Endothelial cell of umbilical vein (primary cell): Measurements from ENCODE around the gene TTC34. TPM values are rescaled to one million over a fixed set of nuclear protein-coding genes. Genes with fewer than 3 reads are reported as not detected.

Source experiments
- BruUV-seq: library from RNA; stranded (reverse); fragments of 400-500 nt; replicated peaks from 2 replicates; lab custom pipeline; 2021; lab: Mats Ljungman, UMichigan
- CTCF ChIA-PET: fragments of 300-600, 350-600 bp; sonication (Branson Sonifier 250); formaldehyde crosslinking; loops from one replicate; lab custom pipeline; 2021; ENCODE audit warnings: antibody characterized with exemption, inconsistent platforms; lab: Charles Lee
- POLR2A ChIA-PET: fragments of 300-600, 350-600 bp; sonication (Branson Sonifier 250); formaldehyde crosslinking; loops from one replicate; lab custom pipeline; 2021; ENCODE audit warnings: antibody characterized with exemption, inconsistent platforms; lab: Charles Lee
- DNase-seq: peaks from one replicate; pipeline ENCODE4 v3.0.0-alpha.2; 2011; ENCODE audit warnings: low read depth, low spot score
- FAIRE-seq: peaks from 2 replicates; lab custom pipeline; 2011; peaks lifted over from hg19 to GRCh38; lab: Jason Lieb, UNC
- H2AFZ ChIP-seq: 2 replicates; pipeline ENCODE4 v1.6.0; 2012; ENCODE audit warnings: low read depth, low read length, control low read depth, inconsistent platforms
- H3K27ac ChIP-seq: 2 replicates; pipeline ENCODE4 v1.5.1; 2011; ENCODE audit warnings: low read depth, mild to moderate bottlenecking, control low read depth, low read length, moderate library complexity; ENCODE audit not compliant: insufficient read depth
- H3K27me3 ChIP-seq, 2 experiments: 2 replicates each; pipeline versions ENCODE4 v1.6.0 to v1.6.1; 2011; ENCODE audit warnings: low read length in 2 of 2, mixed read lengths in 1 of 2; ENCODE audit not compliant: control insufficient read depth in 2 of 2, insufficient read depth in 2 of 2
- H3K36me3 ChIP-seq, 2 experiments: 2 replicates in 1 of 2; 3 replicates in 1 of 2; pipeline ENCODE4 v1.5.1; 2011; ENCODE audit warnings: low read length in 2 of 2, mild to moderate bottlenecking in 1 of 2, moderate library complexity in 1 of 2; ENCODE audit not compliant: control insufficient read depth in 2 of 2, insufficient read depth in 2 of 2; ENCODE audit errors: extremely low read depth in 1 of 2
- H3K4me1 ChIP-seq: 3 replicates; pipeline ENCODE4 v1.5.1; 2011; ENCODE audit warnings: mild to moderate bottlenecking, low read length; ENCODE audit not compliant: control insufficient read depth, insufficient read depth; ENCODE audit errors: extremely low read depth
- H3K4me2 ChIP-seq: 2 replicates; pipeline ENCODE4 v1.6.1; 2011; ENCODE audit warnings: low read length, control low read depth, mixed read lengths; ENCODE audit not compliant: insufficient read depth
- H3K4me3 ChIP-seq, 3 experiments: fragments of 200-600 bp in 1 of 3; sonication (generic), shearing (Covaris generic) in 1 of 3; replicated peaks in 1 of 3; 2 replicates each; pipeline ENCODE4 v1.5.1; 2011 to 2016; ENCODE audit warnings: control low read depth in 3 of 3, low read length in 3 of 3, mild to moderate bottlenecking in 2 of 3, inconsistent platforms in 1 of 3, low read depth in 1 of 3, moderate library complexity in 1 of 3; ENCODE audit not compliant: insufficient read depth in 1 of 3
- H3K79me2 ChIP-seq: 2 replicates; pipeline ENCODE4 v1.6.0; 2012; ENCODE audit warnings: low read length, inconsistent platforms; ENCODE audit not compliant: control insufficient read depth, insufficient read depth
- H3K9ac ChIP-seq: replicated peaks from 2 replicates; pipeline ENCODE3; 2011; ENCODE audit warnings: low read length, control low read depth; ENCODE audit not compliant: insufficient read depth; ENCODE audit errors: extremely low read depth
- H3K9me1 ChIP-seq: replicated peaks from 3 replicates; pipeline ENCODE4 v1.6.0; 2011; ENCODE audit warnings: mild to moderate bottlenecking, low read length; ENCODE audit not compliant: control insufficient read depth, insufficient read depth; ENCODE audit errors: extremely low read depth
- H3K9me3 ChIP-seq: replicated peaks from 2 replicates; pipeline ENCODE4 v1.5.1; 2012; ENCODE audit warnings: low read length, inconsistent platforms; ENCODE audit not compliant: control insufficient read depth, insufficient read depth
- H4K20me1 ChIP-seq: replicated peaks from 2 replicates; pipeline ENCODE3; 2011; ENCODE audit warnings: mild to moderate bottlenecking, low read length; ENCODE audit not compliant: control insufficient read depth, insufficient read depth; ENCODE audit errors: extremely low read depth
- EZH2 ChIP-seq: IDR thresholded peaks from 2 replicates; pipeline ENCODE4 v1.6.1; 2012; ENCODE audit warnings: borderline replicate concordance, low read depth, mild to moderate bottlenecking, moderate library complexity, low read length, inconsistent platforms; ENCODE audit not compliant: severe bottlenecking
- FOS ChIP-seq: IDR thresholded peaks from 2 replicates; pipeline ENCODE4 v1.6.1; 2011; ENCODE audit warnings: mild to moderate bottlenecking, low read length, moderate library complexity, borderline replicate concordance; ENCODE audit not compliant: insufficient read depth
- GATA2 ChIP-seq: IDR thresholded peaks from 2 replicates; pipeline ENCODE4 v1.7.0; 2011; ENCODE audit warnings: low read depth, mild to moderate bottlenecking, moderate library complexity, mixed read lengths, low read length; ENCODE audit not compliant: insufficient read length, insufficient read depth
- MYC ChIP-seq: IDR thresholded peaks from one replicate; pipeline ENCODE4 v1.6.1; 2011; ENCODE audit warnings: mild to moderate bottlenecking, low read depth, low read length
- POLR2A ChIP-seq: IDR thresholded peaks from 2 replicates; pipeline ENCODE4 v1.6.1; 2012; ENCODE audit warnings: low read depth, mild to moderate bottlenecking, control low read depth, low read length
- POLR2AphosphoS5 ChIP-seq: IDR thresholded peaks from 2 replicates; pipeline ENCODE4 v1.6.1; 2012; ENCODE audit warnings: low read depth, mild to moderate bottlenecking, control low read depth, low read length, moderate library complexity; ENCODE audit not compliant: insufficient read depth
- dilution Hi-C: fragments of 300-500 bp; cut with MboI; formaldehyde crosslinking; loops from one replicate; pipeline ENCODE4 v1.15.0; 2019; ENCODE audit warnings: low sequenced_read_pairs; ENCODE audit not compliant: extremely low pct_ligation_motif_present
- intact Hi-C: fragments of 100-400 bp; cut with micrococcal nuclease; formaldehyde crosslinking; loops from one replicate; pipeline ENCODE4 v1.10.0; 2022
- polyA plus RNA-seq, 4 experiments: library from polyadenylated mRNA; depleted of rRNA in 3 of 4; stranded (reverse) in 3 of 4; unstranded in 1 of 4; fragments of >200 nt; gene quantifications; 2 replicates each; pipeline versions ENCODE4 v1.2.1 to v1.2.3, GENCODE V29; 2011 to 2012; ENCODE audit warnings: missing spikeins in 1 of 4
- total RNA-seq: library from RNA; stranded (reverse); gene quantifications from 2 replicates; pipeline ENCODE4 v1.2.3, GENCODE V29; 2021
- TF ChIP-seq, protein P1 (sequence below): IDR thresholded peaks from 2 replicates; pipeline ENCODE4 v1.6.1; 2011; ENCODE audit not compliant: insufficient read depth, insufficient read length
- TF ChIP-seq, protein P2 (sequence below), 2 donors: IDR thresholded peaks; 1 replicate in 1 of 2; 2 replicates in 1 of 2; pipeline ENCODE4 v1.5.1; 2011; ENCODE audit warnings: low read length in 2 of 2, mild to moderate bottlenecking in 2 of 2, moderate library complexity in 2 of 2, control low read depth in 1 of 2, inconsistent platforms in 1 of 2, low read depth in 1 of 2; ENCODE audit not compliant: insufficient read depth in 1 of 2; ENCODE audit errors: extremely low read depth in 1 of 2

Gene TTC34
- total and polyA plus RNA-seq, 2 donors (not counting 3 experiments of a cell fraction or from before 2014, with no cell fraction given): 0.08 to 0.77 TPM

DNA sequence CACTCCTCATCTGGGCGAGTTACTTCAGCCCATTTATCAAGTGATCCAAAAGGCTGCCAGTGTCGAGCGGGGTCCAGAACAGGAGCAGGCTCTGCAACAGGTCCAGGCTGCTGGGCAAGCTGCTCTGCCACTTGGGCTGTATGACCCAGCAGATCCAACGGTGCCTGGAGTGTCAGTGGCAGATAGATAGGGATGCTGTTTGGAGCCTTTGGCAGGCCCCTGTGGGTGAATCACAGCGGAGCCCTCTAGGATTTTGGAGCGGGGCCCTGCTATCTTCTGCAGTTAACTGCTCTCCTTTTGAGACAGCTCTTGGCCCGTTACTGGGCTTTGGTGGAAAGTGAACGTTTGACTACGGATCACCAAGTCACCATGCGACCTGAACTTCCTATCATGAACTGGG lies 176.2 kb downstream of the TTC34 start:
- no peak overlapping the region for H3K27ac ChIP-seq
- H3K4me1 ChIP-seq: no peaks in the 10 kb centered on the region
- POLR2A ChIA-PET: no interaction called here
- H3K79me2 ChIP-seq: no peaks in the 10 kb centered on the region
- dilution Hi-C loops (no loop called here), intact Hi-C loops (no loop called here)
- CTCF ChIA-PET: no interaction called here
- no peak overlapping the region for H3K4me2 ChIP-seq
- TF ChIP-seq GATA2 (no peak), POLR2AphosphoS5 (no peak), EZH2 (no peak), POLR2A (no peak), MYC (no peak), FOS (no peak)
- TF ChIP-seq, protein P1, sequence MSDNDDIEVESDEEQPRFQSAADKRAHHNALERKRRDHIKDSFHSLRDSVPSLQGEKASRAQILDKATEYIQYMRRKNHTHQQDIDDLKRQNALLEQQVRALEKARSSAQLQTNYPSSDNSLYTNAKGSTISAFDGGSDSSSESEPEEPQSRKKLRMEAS: no peak
- TF ChIP-seq, protein P2, sequence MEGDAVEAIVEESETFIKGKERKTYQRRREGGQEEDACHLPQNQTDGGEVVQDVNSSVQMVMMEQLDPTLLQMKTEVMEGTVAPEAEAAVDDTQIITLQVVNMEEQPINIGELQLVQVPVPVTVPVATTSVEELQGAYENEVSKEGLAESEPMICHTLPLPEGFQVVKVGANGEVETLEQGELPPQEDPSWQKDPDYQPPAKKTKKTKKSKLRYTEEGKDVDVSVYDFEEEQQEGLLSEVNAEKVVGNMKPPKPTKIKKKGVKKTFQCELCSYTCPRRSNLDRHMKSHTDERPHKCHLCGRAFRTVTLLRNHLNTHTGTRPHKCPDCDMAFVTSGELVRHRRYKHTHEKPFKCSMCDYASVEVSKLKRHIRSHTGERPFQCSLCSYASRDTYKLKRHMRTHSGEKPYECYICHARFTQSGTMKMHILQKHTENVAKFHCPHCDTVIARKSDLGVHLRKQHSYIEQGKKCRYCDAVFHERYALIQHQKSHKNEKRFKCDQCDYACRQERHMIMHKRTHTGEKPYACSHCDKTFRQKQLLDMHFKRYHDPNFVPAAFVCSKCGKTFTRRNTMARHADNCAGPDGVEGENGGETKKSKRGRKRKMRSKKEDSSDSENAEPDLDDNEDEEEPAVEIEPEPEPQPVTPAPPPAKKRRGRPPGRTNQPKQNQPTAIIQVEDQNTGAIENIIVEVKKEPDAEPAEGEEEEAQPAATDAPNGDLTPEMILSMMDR (IDR thresholded peaks at IDR 0.05; ENCODE audit: extremely low read depth in 1 of 2, insufficient read depth in 1 of 2, low read depth in 1 of 2, low read length in 2 of 2): no peak
- no TSS peak for BruUV-seq
- H3K4me3 ChIP-seq: no peak overlapping the region
- no peaks in the 10 kb centered on the region for H3K36me3 ChIP-seq
- H3K9me3 ChIP-seq: no peaks in the 10 kb centered on the region
- no peaks in the 10 kb centered on the region for H4K20me1 ChIP-seq
- H3K9me1 ChIP-seq: no peaks in the 10 kb centered on the region
- H3K27me3 ChIP-seq: peaks cover 8 to 12% of the 10 kb centered on the region in 2 experiments
- FAIRE-seq (no peak), DNase-seq (no peak)
- H3K9ac ChIP-seq: no peak overlapping the region
- no peak overlapping the region for H2AFZ ChIP-seq
